ENCODE results near the gene CBLB. TPM values are rescaled to one million over a fixed set of nuclear protein-coding genes. Genes with fewer than 3 reads are reported as not detected.

CBLB gene
- total RNA-seq, 1 experiment from 2014 or later, result 26.2 TPM

DNA sequence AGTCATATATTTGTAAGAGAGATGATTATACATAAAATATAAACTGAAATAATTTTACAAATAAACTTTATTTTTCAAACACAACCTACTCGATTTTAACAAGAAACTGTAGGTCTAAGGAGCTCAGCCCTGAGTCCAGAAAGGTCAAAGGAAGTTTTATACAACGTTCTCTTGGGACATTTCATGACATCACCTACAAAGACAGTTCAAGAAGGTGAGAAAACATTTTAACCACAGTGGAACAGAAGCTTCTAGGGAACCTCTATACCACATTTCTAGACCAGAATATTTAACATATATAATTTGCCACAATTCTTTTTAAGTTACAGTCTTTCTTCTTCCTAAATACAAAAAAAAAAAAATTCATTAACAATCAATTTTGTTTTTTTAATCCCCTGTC lies 40.1 kb downstream of the CBLB start:
- TF ChIP-seq, protein P1, sequence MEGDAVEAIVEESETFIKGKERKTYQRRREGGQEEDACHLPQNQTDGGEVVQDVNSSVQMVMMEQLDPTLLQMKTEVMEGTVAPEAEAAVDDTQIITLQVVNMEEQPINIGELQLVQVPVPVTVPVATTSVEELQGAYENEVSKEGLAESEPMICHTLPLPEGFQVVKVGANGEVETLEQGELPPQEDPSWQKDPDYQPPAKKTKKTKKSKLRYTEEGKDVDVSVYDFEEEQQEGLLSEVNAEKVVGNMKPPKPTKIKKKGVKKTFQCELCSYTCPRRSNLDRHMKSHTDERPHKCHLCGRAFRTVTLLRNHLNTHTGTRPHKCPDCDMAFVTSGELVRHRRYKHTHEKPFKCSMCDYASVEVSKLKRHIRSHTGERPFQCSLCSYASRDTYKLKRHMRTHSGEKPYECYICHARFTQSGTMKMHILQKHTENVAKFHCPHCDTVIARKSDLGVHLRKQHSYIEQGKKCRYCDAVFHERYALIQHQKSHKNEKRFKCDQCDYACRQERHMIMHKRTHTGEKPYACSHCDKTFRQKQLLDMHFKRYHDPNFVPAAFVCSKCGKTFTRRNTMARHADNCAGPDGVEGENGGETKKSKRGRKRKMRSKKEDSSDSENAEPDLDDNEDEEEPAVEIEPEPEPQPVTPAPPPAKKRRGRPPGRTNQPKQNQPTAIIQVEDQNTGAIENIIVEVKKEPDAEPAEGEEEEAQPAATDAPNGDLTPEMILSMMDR (IDR thresholded peaks at IDR 0.05; ENCODE audit: unreplicated experiment), result no peak
- Mint-ChIP-seq H3K36me3 (ENCODE audit: insufficient read depth, unreplicated experiment) (no peaks in the 10 kb centered on the region), H3K9me3 (ENCODE audit: low read depth, unreplicated experiment) (peaks cover 2% of the 10 kb centered on the region), H3K27me3 (ENCODE audit: unreplicated experiment) (no peaks in the 10 kb centered on the region), H3K27ac (ENCODE audit: unreplicated experiment) (no peak overlapping the region), H3K4me1 (ENCODE audit: low read depth, unreplicated experiment) (peaks cover 17% of the 10 kb centered on the region), H3K4me3 (ENCODE audit: low read depth, unreplicated experiment) (no peak overlapping the region)
- BruUV-seq (replicated peaks), result no TSS peak
- CTCF ChIA-PET, result no interaction called here
- no peak for DNase-seq
- intact Hi-C loops (cut with micrococcal nuclease; ENCODE audit: unreplicated experiment), result no loop called here

DNA sequence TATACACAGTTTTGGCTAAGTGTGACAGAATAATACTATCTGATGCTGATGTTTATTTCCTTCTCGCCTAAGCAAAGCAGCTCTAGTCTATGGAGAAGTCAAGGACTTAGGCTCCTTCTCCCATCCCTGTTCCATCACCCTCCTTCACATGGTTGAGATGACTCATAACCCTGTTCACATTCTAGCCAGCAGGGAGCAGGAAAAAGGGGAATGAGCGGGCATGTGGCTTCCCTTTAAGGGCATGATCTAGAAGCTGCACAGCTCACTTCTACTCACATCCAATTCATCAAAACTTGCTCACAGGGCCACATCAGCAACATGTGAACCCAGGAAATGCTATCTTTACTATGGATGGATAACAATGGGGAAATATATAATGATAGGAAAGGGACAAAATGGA lies 40.9 kb downstream of the CBLB start:
- no peak overlapping the region for H3K27ac Mint-ChIP-seq (ENCODE audit: unreplicated experiment)

DNA sequence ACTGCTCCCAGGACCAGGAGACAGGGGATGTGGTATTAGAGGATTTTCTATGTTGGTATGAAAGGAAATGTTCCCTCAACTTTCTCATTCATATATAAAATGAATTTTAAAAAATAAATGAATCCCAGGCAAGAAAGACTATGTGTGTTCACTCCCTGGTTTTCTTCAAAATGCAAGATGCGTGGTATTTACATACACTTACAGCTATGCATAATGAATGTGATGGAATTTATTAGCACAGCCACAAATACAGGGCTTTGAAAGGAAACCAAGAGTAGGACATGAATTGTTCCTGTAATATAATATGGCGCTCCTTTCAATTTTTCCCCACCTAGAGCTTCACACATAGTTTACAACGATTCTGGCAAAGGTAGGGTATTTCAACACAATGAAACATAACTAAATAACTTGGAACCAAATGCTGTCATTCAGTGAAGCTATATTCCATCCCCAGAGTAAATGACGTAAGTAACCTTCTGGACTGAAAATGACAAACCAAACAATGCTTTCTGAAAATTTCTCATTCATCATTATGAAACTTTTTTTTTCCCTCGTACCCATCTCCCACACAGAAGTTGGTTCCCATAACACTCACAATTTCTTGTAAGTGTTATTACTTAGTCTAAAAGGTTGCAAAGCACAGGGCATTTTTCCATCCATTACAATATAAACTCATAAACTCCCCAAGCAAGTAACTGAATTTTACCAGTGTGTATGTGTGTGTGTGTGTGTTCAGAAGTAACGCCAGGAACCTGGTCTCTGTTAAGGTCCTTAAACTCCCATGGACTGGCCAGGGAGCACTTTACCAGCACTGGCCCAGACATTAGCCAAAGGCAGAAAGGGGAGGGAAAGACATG lies 41.8 kb downstream of the CBLB start:
- no peaks in the 10 kb centered on the region for H3K27me3 Mint-ChIP-seq (ENCODE audit: unreplicated experiment)
- DNase-seq, result no peak
- peaks cover 30% of the 10 kb centered on the region for H3K4me1 Mint-ChIP-seq (ENCODE audit: low read depth, unreplicated experiment)
- peaks cover 2% of the 10 kb centered on the region for H3K9me3 Mint-ChIP-seq (ENCODE audit: low read depth, unreplicated experiment)
- intact Hi-C loops (cut with micrococcal nuclease; ENCODE audit: unreplicated experiment), result no loop called here
- BruUV-seq (replicated peaks), result no TSS peak
- H3K27ac Mint-ChIP-seq (ENCODE audit: unreplicated experiment), result no peak overlapping the region
- H3K4me3 Mint-ChIP-seq (ENCODE audit: low read depth, unreplicated experiment), result no peak overlapping the region
- CTCF ChIA-PET, result no interaction called here
- TF ChIP-seq, protein P1 (IDR thresholded peaks at IDR 0.05; ENCODE audit: unreplicated experiment), result no peak
- no peaks in the 10 kb centered on the region for H3K36me3 Mint-ChIP-seq (ENCODE audit: insufficient read depth, unreplicated experiment)

More for the DNA sequence above, 40.9 kb downstream of the CBLB start:
- Mint-ChIP-seq H3K36me3 (ENCODE audit: insufficient read depth, unreplicated experiment) (no peaks in the 10 kb centered on the region), H3K4me1 (ENCODE audit: low read depth, unreplicated experiment) (peaks cover 24% of the 10 kb centered on the region), H3K27me3 (ENCODE audit: unreplicated experiment) (no peaks in the 10 kb centered on the region), H3K4me3 (ENCODE audit: low read depth, unreplicated experiment) (no peak overlapping the region), H3K9me3 (ENCODE audit: low read depth, unreplicated experiment) (peaks cover 2% of the 10 kb centered on the region)
- no TSS peak for BruUV-seq (replicated peaks)
- intact Hi-C loops (cut with micrococcal nuclease; ENCODE audit: unreplicated experiment), result no loop called here
- DNase-seq, result peak; percentile 46
- CTCF ChIA-PET, result no interaction called here
- TF ChIP-seq, protein P1 (IDR thresholded peaks at IDR 0.05; ENCODE audit: unreplicated experiment), result no peak

DNA sequence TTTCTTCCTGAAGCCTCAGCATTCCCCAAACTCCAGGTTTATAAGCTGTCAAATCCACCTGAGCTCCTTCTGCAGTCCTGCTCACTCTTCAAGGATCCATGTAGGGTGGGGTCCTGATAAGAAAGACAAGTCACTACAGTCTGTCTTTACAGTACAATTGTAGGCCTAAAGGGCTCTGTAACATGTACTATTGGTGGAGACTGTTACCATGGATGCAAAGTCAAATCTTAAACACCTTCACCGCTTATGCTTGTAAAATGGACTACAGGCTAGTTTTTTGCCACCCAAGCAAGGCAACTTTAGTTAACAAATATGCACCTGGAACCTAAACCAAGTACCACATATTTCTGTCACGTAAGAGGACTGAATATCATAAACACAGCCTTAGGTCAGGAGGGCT lies 44.7 kb downstream of the CBLB start:
- no peaks in the 10 kb centered on the region for H3K36me3 Mint-ChIP-seq (ENCODE audit: insufficient read depth, unreplicated experiment)
- intact Hi-C loops (cut with micrococcal nuclease; ENCODE audit: unreplicated experiment), result no loop called here
- TF ChIP-seq, protein P1 (IDR thresholded peaks at IDR 0.05; ENCODE audit: unreplicated experiment), result no peak
- CTCF ChIA-PET, result no interaction called here
- peak overlapping the region; percentile 35 for H3K27ac Mint-ChIP-seq (ENCODE audit: unreplicated experiment)
- no TSS peak for BruUV-seq (replicated peaks)
- peaks cover 38% of the 10 kb centered on the region for H3K4me1 Mint-ChIP-seq (ENCODE audit: low read depth, unreplicated experiment)
- no peak overlapping the region for H3K4me3 Mint-ChIP-seq (ENCODE audit: low read depth, unreplicated experiment)
- H3K27me3 Mint-ChIP-seq (ENCODE audit: unreplicated experiment), result no peaks in the 10 kb centered on the region
- DNase-seq, result no peak
- H3K9me3 Mint-ChIP-seq (ENCODE audit: low read depth, unreplicated experiment), result peaks cover 2% of the 10 kb centered on the region
